ENCODE results near the gene TGFBR1. TPM values are rescaled to one million over a fixed set of nuclear protein-coding genes. Genes with fewer than 3 reads are reported as not detected.

Gene TGFBR1
- total and polyA plus RNA-seq, 2 donors (not counting 3 experiments of a cell fraction or from before 2014, with no cell fraction given), result 5.8 to 18.6 TPM

DNA sequence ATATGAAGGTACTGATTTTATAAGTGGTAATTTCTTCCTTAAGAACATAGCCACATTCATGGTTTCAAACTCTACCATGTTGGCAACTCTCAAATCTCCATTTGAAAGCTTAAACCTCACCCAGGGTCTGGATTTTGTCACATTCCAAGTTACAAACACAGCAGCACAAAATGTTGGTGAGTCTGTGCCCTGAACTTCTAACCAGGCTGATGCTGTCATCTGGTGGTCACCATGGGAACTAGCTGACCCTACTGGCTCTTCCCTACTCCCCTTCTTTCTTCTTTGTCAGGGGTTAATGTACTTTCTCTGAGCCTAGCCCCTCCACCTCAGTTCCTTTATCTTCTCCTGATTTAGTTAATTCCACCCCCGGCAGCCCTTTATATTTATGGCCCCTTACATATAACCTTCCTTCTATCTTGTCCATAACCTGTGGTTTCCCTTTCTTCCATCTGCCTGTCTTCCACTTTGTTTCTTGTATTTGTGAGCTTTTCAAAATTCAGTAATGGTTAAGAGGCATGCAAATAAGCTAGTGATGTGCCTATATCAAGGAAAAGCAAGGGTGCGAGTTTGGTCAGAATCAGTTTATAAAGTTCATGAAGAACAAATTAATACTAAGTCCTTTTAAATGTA lies 35.9 kb downstream of the TGFBR1 start:
- Histone ChIP-seq H3K4me1 (ENCODE audit: control insufficient read depth, extremely low read depth, insufficient read depth, low read length) (no peaks in the 10 kb centered on the region), H3K27me3 (ENCODE audit: control insufficient read depth in 2 of 2, insufficient read depth in 2 of 2, low read length in 2 of 2) (no peaks in the 10 kb centered on the region), H3K4me2 (ENCODE audit: insufficient read depth, low read length) (no peak overlapping the region), H3K9me3 (replicated peaks; ENCODE audit: control insufficient read depth, insufficient read depth, low read length) (no peaks in the 10 kb centered on the region), H3K4me3 (replicated peaks in 1 of 3; ENCODE audit: insufficient read depth in 1 of 3, low read depth in 1 of 3, low read length in 3 of 3) (no peak overlapping the region), H3K27ac (ENCODE audit: insufficient read depth, low read depth, low read length) (no peak overlapping the region), H3K9ac (replicated peaks; ENCODE audit: extremely low read depth, insufficient read depth, low read length) (no peak overlapping the region), H2AFZ (ENCODE audit: low read depth, low read length) (no peak overlapping the region), H4K20me1 (replicated peaks; ENCODE audit: control insufficient read depth, extremely low read depth, insufficient read depth, low read length) (no peaks in the 10 kb centered on the region), H3K79me2 (ENCODE audit: control insufficient read depth, insufficient read depth, low read length) (no peaks in the 10 kb centered on the region), H3K36me3 (ENCODE audit: control insufficient read depth in 2 of 2, extremely low read depth in 1 of 2, insufficient read depth in 2 of 2, low read length in 2 of 2) (peaks cover 0 to 1% of the 10 kb centered on the region in 2 experiments), H3K9me1 (replicated peaks; ENCODE audit: control insufficient read depth, extremely low read depth, insufficient read depth, low read length) (no peaks in the 10 kb centered on the region)
- DNase-seq (ENCODE audit: low read depth, low spot score), result peak; percentile 30
- BruUV-seq (replicated peaks), result no TSS peak
- TF ChIP-seq, protein P1, sequence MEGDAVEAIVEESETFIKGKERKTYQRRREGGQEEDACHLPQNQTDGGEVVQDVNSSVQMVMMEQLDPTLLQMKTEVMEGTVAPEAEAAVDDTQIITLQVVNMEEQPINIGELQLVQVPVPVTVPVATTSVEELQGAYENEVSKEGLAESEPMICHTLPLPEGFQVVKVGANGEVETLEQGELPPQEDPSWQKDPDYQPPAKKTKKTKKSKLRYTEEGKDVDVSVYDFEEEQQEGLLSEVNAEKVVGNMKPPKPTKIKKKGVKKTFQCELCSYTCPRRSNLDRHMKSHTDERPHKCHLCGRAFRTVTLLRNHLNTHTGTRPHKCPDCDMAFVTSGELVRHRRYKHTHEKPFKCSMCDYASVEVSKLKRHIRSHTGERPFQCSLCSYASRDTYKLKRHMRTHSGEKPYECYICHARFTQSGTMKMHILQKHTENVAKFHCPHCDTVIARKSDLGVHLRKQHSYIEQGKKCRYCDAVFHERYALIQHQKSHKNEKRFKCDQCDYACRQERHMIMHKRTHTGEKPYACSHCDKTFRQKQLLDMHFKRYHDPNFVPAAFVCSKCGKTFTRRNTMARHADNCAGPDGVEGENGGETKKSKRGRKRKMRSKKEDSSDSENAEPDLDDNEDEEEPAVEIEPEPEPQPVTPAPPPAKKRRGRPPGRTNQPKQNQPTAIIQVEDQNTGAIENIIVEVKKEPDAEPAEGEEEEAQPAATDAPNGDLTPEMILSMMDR (IDR thresholded peaks at IDR 0.05; ENCODE audit: extremely low read depth in 1 of 2, insufficient read depth in 1 of 2, low read depth in 1 of 2, low read length in 2 of 2), result peak; percentile 63 to 73
- no peak for TF ChIP-seq FOS (IDR thresholded peaks at IDR 0.05; ENCODE audit: borderline replicate concordance, insufficient read depth, low read length)
- POLR2A ChIA-PET, result no interaction called here
- CTCF ChIA-PET, result interaction anchor here (0.6 to 3.9 kb wide), 17 partner anchors 9 to 1340 kb away, joined by 3 to 50 read pairs (median 4); partner anchors contain the start of gene TGFBR1
- no peak for FAIRE-seq
- dilution Hi-C loops (cut with MboI; ENCODE audit: extremely low pct_ligation_motif_present, low sequenced_read_pairs) (no loop called here), intact Hi-C loops (cut with micrococcal nuclease) (loop anchor here (1.0 kb wide), 3 partner anchors 140 to 292 kb away; no protein-coding TSS in a partner anchor)

DNA sequence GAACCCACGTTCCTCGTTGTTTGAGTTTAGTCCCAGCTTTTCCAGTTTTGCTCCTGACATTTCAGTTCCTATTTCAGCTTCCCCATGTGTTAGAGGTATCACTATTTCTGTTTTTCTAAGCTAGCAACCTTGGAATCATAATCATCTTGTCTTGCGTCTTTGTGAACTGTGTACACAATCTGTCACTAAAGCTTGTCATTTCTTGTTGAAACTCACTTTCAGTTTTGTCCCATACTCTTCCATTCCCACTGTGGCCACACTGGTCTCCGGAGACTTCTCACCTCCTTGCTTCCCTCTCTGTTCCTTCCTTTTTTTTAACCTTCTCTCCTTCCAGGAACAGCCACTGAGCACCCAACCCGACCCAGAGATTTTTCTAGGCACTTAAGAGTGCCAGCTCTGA lies 36.9 kb downstream of the TGFBR1 start:
- Histone ChIP-seq H3K9ac (replicated peaks; ENCODE audit: extremely low read depth, insufficient read depth, low read length) (no peak overlapping the region), H3K4me3 (replicated peaks in 1 of 3; ENCODE audit: insufficient read depth in 1 of 3, low read depth in 1 of 3, low read length in 3 of 3) (no peak overlapping the region), H3K9me1 (replicated peaks; ENCODE audit: control insufficient read depth, extremely low read depth, insufficient read depth, low read length) (no peaks in the 10 kb centered on the region), H3K27me3 (ENCODE audit: control insufficient read depth in 2 of 2, insufficient read depth in 2 of 2, low read length in 2 of 2) (no peaks in the 10 kb centered on the region), H3K9me3 (replicated peaks; ENCODE audit: control insufficient read depth, insufficient read depth, low read length) (no peaks in the 10 kb centered on the region), H3K79me2 (ENCODE audit: control insufficient read depth, insufficient read depth, low read length) (no peaks in the 10 kb centered on the region), H3K4me2 (ENCODE audit: insufficient read depth, low read length) (no peak overlapping the region), H4K20me1 (replicated peaks; ENCODE audit: control insufficient read depth, extremely low read depth, insufficient read depth, low read length) (no peaks in the 10 kb centered on the region), H3K4me1 (ENCODE audit: control insufficient read depth, extremely low read depth, insufficient read depth, low read length) (peaks cover 6% of the 10 kb centered on the region), H3K36me3 (ENCODE audit: control insufficient read depth in 2 of 2, extremely low read depth in 1 of 2, insufficient read depth in 2 of 2, low read length in 2 of 2) (peaks cover 0 to 1% of the 10 kb centered on the region in 2 experiments), H2AFZ (ENCODE audit: low read depth, low read length) (no peak overlapping the region), H3K27ac (ENCODE audit: insufficient read depth, low read depth, low read length) (no peak overlapping the region)
- POLR2A ChIA-PET, result no interaction called here
- CTCF ChIA-PET, result interaction anchor here (1.1 to 3.9 kb wide), 10 partner anchors 8 to 293 kb away, joined by 3 to 50 read pairs (median 8); partner anchors contain the start of gene TGFBR1
- FAIRE-seq (no peak), DNase-seq (ENCODE audit: low read depth, low spot score) (no peak)
- dilution Hi-C loops (cut with MboI; ENCODE audit: extremely low pct_ligation_motif_present, low sequenced_read_pairs) (no loop called here), intact Hi-C loops (cut with micrococcal nuclease) (no loop called here)
- BruUV-seq (replicated peaks), result no TSS peak
- TF ChIP-seq MYC (IDR thresholded peaks at IDR 0.05; ENCODE audit: low read depth, low read length), result no peak
- TF ChIP-seq JUN (IDR thresholded peaks at IDR 0.05; ENCODE audit: borderline replicate concordance, insufficient read depth, insufficient read length, low read depth), result no peak
- TF ChIP-seq EZH2 (IDR thresholded peaks at IDR 0.05; ENCODE audit: borderline replicate concordance, low read depth, low read length, severe bottlenecking), result no peak
- TF ChIP-seq, protein P1 (IDR thresholded peaks at IDR 0.05; ENCODE audit: extremely low read depth in 1 of 2, insufficient read depth in 1 of 2, low read depth in 1 of 2, low read length in 2 of 2), result no peak
- no peak for TF ChIP-seq GATA2 (IDR thresholded peaks at IDR 0.05; ENCODE audit: insufficient read depth, insufficient read length, low read depth, low read length)
- TF ChIP-seq, protein P2, sequence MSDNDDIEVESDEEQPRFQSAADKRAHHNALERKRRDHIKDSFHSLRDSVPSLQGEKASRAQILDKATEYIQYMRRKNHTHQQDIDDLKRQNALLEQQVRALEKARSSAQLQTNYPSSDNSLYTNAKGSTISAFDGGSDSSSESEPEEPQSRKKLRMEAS (IDR thresholded peaks at IDR 0.05; ENCODE audit: insufficient read depth, insufficient read length), result no peak
- TF ChIP-seq POLR2A (IDR thresholded peaks at IDR 0.05; ENCODE audit: low read depth, low read length), result no peak
- no peak for TF ChIP-seq POLR2AphosphoS5 (IDR thresholded peaks at IDR 0.05; ENCODE audit: insufficient read depth, low read depth, low read length)
- no peak for TF ChIP-seq FOS (IDR thresholded peaks at IDR 0.05; ENCODE audit: borderline replicate concordance, insufficient read depth, low read length)
